T-helper 1 cell treated with Interleukin-12 subunit alpha and Interleukin-12 subunit beta and Interleukin-4 antibody, amounts not matched to agents 30 ng/mL and 1 ng/mL, for 36 hours (primary cell): Measurements from ENCODE around the gene ADA. TPM values are rescaled to one million over a fixed set of nuclear protein-coding genes. Genes with fewer than 3 reads are reported as not detected.
"Not testable (repeated sequence)": the region's sequence is repeated elsewhere in the genome, so short reads cannot be mapped to it uniquely, and the experiment has no call there.

ENCODE experiments used
- intact Hi-C: fragments of 100-400 bp; cut with micrococcal nuclease; formaldehyde crosslinking; loops from one replicate; pipeline ENCODE4 v1.15.1; 2024
- total RNA-seq: library from RNA; stranded (reverse); gene quantifications from 2 replicates; pipeline ENCODE4 v1.2.3, GENCODE V29; 2022

ADA gene
- 98.8 and 105 TPM in 2 replicates for total RNA-seq

DNA sequence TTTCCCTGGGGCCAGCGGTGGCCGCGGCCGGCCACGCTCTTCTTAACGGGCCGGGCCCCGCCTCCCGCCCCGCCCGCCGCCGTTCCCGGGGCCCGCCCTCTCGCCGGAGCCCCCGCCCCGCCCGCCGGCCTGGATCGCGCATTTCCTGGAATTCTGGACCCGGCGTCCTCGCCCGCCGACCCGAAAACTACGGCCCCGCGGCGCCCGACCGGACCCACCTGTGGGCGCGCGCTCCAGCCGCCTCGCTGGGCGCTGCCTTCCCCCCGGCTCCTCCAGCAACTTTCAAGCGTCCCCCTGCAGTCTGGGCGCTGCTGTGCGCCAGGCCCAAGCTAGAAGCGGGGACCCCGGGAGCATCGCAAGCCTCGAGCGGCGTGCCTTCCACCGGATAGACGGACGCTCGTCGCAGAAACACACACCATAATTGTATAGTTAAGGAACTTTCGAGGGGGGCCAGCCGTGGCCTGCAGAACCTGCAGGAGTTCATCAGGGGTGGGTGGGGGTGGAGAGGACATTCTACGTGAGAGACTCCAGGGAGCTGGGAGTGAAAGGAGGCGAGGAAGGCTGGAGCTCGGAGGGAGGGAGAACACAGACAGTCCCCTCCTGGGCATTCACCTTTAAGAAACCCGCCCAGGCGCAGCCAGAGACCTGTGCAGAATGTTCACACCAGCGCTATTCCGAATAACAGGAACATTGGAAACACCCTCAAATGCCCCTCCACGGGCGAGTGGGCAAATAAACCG lies at the start of gene ADA:
Gene ADA, minus strand, starts transcription at position 16 of the 740 bp plus-strand sequence. CDS start 92 bp downstream, outside the sequence.
- intact Hi-C loops: loop anchor here (1.0 to 5.0 kb wide), 7 partner anchors 8 to 765 kb away; partner anchors contain the start of genes PIGT, STK4 and TTPAL

DNA sequence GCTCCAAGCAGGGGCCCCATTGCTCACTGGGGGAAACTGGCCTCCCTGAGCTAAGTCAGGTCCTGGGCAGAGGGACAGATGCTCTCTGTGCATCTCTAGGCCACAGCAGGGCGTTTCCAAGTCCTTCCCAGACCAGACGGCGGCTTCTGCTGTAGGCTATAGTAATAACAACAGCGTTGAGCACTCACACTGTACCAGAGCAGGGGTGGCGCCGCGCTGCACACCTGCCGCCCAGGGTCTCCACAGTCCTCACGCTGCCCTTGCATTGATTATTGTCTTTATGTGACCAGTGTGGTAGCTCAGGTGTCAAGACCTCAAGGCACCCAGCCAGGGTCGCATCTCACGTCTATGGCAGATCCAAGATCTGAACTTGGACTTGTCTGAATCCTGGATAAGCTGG lies 48.8 kb upstream of the ADA start:
- intact Hi-C loops: no loop called here

GRCh38 chr20:44698351-44698750 lies 46.9 kb upstream of the ADA start:
- intact Hi-C loops: no loop called here

DNA sequence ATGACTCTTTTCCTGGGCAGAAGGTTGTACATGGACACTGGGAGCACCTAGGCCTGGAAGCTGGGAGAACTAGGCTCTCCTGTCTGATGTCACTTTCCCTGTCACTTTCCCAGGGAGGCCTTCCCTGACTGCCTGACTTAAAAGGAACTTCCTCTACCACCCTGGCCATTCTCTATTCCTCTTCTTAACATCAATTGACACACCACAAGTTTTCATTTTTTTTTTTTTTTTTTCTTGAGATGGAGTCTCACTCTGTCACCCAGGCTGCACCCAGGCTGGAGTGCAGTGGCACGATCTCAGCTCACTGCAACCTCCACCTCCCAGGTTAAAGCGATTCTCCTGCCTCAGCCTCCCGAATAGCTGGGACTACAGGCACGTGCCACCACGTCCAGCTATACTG lies 45.5 kb upstream of the ADA start:
- intact Hi-C loops: not testable (repeated sequence)

- intact Hi-C loops: no loop called here
Measured at GRCh38 chr20:44696315-44696714, 44.8 kb upstream of the ADA start.

DNA sequence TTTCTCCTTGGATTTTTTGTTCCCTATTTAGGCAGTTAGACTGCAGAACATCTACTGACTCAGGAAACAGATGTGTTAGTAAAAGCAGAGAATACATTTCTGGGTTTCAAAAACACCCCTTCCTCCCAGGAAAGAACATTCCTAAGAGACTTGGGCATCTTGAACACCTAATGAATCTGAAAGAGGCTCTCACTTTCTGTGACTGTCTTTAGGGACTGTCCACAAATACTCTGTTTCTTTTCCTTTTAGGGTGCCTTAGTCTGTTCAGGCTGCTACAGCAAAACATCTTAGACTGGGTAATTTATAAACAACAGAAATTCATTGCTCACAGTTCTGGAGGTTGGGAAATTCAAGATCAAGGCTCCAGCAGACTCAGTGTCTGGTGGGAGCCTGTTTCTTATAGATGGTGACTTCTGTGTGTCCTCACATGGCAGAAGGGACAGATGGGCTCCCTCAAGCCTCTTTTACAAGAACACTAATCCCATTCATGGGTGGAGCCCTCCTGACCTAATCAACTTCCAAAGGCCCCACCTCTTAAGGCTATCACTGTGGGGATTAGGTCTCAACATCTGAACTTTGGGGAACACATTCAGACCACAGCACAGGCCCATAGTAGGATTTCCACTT lies 44.3 kb upstream of the ADA start:
- intact Hi-C loops: no loop called here

DNA sequence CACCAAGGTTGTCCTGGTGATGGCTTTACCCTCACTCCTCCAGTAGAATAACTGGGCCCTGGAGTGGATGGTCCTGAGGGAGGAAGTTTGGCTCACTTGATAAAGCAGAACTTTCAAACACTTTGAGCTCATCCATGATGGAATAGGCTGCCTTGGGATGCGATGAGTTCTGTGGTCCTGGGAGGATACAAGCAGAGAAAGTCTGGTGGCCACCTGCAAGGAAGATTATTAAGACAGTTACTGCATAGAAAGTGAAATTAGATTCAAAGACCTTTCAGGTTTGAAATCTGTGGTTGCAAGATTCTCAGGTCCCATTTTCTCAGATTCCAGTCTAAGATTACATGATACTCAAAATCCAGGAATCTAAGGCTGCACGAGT lies 43.8 kb upstream of the ADA start:
- intact Hi-C loops: no loop called here

GRCh38 chr20:44694159-44694558 lies 42.7 kb upstream of the ADA start:
- intact Hi-C loops: no loop called here

DNA sequence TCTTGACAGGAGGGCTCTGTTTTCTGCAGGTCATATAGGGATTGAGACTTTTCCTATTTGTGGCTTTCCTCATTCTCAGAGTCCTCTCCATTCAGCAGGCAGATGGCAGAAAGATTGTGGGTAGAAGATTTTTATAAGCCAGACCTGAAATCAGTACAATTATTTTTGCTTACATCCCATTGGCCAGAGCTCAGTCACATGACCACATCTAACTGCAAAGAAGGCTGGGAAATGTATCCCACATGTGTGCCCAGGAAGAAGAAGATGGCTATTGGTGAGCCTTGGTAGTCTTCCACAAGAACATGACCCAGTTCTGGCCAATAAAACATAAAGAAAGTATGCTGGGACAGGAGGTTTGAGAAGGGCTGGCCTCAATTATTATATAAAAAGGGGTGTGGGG lies 42.1 kb upstream of the ADA start:
- intact Hi-C loops: no loop called here

DNA sequence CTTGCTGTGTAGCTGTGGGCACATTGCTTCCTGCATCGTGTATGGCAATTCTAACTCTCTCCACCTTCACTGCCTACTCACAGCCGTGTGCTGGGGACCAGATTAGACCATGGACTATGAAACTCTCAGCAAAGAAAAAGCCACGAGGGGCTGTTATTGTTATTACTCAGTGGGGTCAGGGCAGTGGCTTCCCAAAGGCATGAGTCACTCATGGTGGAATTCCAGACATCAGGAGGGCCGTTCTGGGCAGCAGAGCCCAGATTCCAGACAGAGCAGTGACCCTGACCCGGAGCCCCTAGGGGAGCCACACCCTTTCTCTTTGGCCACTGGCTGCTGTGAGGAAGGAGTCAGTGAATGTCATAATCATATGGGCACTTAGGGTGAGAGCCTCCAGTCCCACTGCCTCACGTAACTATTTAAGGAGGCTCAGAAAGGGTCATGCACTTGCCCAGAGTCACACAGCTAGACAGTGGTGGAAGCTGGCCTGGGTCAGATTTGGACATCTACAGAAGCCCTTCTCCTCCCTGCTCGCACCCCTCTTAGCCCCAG lies 41.5 kb upstream of the ADA start:
- intact Hi-C loops: no loop called here

DNA sequence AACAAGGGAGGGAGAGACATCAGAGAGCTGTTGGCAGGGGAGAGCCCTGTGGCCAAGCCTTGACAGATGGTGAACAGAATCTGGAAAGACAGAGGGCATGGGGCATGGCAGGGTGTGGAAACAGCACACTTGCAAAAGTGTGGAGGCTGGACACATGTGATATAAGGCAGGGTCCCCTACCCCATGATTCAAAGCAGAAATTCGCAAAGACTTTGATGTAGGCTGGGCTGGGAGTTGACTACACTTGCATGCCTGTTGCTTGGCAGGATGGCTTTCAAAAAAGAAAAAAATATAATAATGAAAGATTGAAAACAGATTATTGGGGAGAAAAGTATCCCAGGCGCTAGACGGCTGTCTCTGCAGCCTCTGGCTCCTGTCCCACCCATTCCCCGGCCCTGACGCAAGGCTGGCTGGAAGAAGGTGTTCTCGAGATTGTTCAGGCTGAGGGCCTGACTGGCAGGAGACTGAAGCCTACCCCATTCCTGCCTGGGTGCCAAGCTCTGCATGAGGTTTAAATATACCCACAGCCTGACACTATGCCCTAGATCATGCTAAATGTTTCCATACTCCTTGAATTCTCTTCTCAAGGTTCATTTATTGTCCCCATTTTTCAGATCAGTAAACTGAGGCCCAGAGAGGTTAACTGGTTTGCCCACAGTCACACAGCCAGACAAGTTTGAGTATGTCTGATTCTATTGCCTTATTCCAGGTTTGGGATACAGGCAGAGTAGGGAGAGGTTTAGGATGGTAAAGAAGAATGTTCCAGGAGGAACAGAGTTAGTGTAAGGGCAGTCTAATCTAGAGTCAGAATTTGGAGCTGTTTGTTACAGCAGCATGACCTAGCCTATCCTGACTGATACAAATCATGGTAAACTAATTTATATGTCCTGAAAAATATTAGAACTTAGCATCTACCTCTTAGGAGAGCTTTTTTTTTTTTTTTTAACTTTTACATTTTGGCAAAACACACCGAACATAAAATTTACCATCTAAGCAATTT lies 40.2 kb upstream of the ADA start:
- intact Hi-C loops: no loop called here

DNA sequence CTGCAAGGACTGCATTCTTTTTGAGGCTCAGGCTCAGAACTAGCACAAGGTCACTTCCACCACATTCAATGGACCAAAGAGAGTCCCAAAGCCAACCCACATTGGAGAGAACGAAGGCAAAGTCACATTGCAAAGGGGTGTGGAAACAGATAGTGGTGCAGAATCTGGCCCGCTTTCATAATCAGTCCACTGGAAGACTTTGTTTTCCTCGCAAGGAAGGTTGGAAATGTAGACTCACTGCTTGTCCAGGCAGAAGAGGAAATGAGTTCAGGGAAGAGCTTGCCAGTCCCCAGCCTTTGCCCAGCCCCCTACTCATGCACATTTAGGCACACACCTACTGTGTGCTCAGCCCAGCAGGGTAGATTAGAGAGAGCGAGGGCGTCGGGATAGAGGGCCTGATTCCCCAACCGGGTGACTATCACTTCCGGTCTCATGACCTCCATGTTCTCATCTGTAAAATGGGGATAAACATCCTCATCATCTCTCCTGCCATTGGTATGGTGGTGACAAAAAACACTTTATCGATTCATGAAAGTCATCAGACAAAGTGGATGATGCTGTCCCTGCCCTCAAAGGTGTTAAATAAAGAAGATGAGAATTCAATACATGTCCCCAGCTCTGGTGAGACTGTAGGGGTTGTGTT lies 39.4 kb upstream of the ADA start:
- intact Hi-C loops: no loop called here

- intact Hi-C loops: no loop called here
Measured at GRCh38 chr20:44689809-44690208, 38.3 kb upstream of the ADA start.

DNA sequence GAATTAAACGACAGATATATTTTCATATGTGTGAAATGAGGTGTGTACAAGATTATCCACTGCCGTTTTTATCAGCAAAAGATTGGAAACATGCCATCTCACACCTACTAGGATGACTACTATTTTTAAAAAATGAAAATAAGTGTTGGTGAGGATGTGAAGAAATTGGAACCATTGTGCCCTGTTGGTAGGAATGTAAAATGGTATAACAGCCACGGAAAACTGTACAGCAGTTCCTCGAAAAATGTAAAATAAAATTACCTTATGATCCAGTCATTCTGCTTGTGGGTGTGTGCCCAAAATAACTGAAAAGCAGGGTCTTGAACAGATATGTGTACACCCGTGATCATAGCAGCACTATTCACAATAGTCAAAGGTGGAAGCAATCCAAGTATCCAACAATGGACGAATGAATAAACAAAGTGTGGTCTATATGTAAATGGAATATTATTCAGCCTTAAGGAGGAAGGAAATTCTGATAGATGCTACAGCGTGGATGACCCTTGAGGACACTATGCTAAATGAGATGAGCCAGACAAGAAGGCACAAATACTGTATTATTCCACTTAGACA lies 36.6 kb upstream of the ADA start:
- intact Hi-C loops: no loop called here

DNA sequence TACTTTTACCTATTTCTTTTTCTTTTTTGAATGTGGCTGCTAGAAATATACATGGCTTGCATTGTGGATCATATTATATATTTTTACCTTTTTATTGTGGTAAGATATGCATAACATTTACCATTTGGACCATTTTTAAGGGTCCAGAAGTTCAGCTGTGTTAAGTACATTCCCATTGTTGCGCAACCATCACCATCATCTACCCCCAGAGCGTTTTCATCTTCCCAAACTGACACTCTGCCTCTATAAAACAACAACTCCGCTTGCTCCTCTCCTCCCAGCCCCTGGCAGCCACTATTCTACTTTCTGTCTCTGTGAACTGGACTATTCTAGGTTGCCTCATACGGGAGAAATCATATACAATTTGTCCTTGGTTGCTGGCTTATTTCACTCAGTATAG lies 35.4 kb upstream of the ADA start:
- intact Hi-C loops: no loop called here

GRCh38 chr20:44684047-44684967 lies 32.8 kb upstream of the ADA start:
- intact Hi-C loops: loop anchor here (5.0 kb wide), 1 partner anchor 207 kb away; the partner anchor contains the start of gene TTPAL

DNA sequence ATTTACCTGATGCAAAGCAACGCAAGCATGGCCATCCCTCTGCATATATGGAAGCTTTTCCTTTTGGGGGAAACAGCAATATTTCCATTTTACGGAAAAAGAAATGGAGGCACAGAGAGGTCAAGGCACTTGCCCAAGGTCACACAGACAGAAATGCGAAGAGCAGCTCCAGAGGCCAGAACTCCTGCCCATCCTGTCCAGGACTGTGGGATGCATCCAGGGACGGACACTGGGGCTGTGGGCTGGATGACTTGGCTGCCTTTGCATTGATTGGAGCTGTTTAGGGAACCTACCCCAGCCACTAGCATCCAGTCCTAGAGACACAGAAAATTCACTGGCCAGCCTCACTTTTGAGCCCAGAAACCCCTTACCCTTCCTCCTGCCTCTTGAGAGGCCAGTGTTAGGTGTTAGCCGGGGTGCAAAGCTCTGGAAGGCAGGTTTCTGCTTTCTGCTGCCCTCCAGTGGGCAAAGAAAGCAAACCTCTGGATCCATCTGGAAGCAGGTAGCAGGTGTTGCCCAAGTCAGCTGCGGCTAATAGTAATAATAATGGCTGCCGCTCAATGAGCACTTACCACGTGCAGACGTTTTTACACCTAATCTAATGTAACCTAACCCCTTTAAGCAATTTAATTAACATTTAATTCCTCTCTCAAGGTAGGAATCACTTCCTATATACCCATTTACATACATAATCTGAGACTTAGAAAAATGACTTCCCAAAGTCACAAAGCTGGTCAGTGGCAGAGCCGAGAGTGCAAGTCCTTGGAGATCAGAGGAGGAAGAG lies 32.0 kb upstream of the ADA start:
- intact Hi-C loops: loop anchor here (1.0 to 5.0 kb wide), 3 partner anchors 31 to 466 kb away; partner anchors contain the start of gene TTPAL

- intact Hi-C loops: loop anchor here (5.0 kb wide), 1 partner anchor 205 kb away; the partner anchor contains the start of gene TTPAL
Measured at GRCh38 chr20:44681796-44682566, 30.5 kb upstream of the ADA start.
